IMR-90 (cell line): ENCODE measurements around the gene PEX7. TPM values are rescaled to one million over a fixed set of nuclear protein-coding genes. Genes with fewer than 3 reads are reported as not detected.

Experiments used
- ATAC-seq: fragments of 200-7000 bp; cut with Tn5 transposase; 2 replicates; pipeline ENCODE4 v1.9.1; 2020; ENCODE audit warnings: low read depth, mild to moderate bottlenecking, moderate library complexity
- BruUV-seq: library from RNA; stranded (reverse); fragments of 400-500 nt; replicated peaks from 2 replicates; lab custom pipeline; 2021; lab: Mats Ljungman, UMichigan
- CTCF ChIA-PET: fragments of 300-600 bp; formaldehyde crosslinking; extraction: SDS; loops from one replicate; lab custom pipeline; 2021; ENCODE audit warnings: antibody characterized with exemption; lab: Yijun Ruan, JAX
- POLR2A ChIA-PET: fragments of 300-600 bp; sonication (Branson Sonifier 250); formaldehyde crosslinking; loops from one replicate; lab custom pipeline; 2022; ENCODE audit warnings: antibody characterized with exemption; ENCODE audit not compliant: unreplicated experiment; lab: Charles Lee
- DNase-seq: peaks from one replicate; pipeline ENCODE4 v3.0.0; 2013
- H2AFZ ChIP-seq: replicated peaks from 2 replicates; pipeline ENCODE3; 2013; ENCODE audit warnings: low read length, mild to moderate bottlenecking; ENCODE audit not compliant: poor library complexity
- H2AK5ac ChIP-seq: 2 replicates; pipeline ENCODE4 v1.6.1; 2013; ENCODE audit warnings: low read depth, low read length, inconsistent platforms
- H2AK9ac ChIP-seq: replicated peaks from 2 replicates; pipeline ENCODE3; 2013; ENCODE audit warnings: mild to moderate bottlenecking, low read depth, low read length, moderate library complexity; ENCODE audit not compliant: poor library complexity
- H2BK120ac ChIP-seq: 2 replicates; pipeline ENCODE4 v1.6.1; 2013; ENCODE audit warnings: low read depth, low read length, inconsistent platforms
- H2BK15ac ChIP-seq: 3 replicates; pipeline ENCODE4 v1.6.1; 2013; ENCODE audit warnings: low read depth, low read length, inconsistent platforms
- H2BK20ac ChIP-seq: 2 replicates; pipeline ENCODE4 v1.6.1; 2013; ENCODE audit warnings: low read depth, mild to moderate bottlenecking, inconsistent platforms, low read length, moderate library complexity
- H2BK5ac ChIP-seq: 2 replicates; pipeline ENCODE4 v1.6.1; 2013; ENCODE audit warnings: mild to moderate bottlenecking, low read depth, low read length, inconsistent platforms; ENCODE audit not compliant: poor library complexity, severe bottlenecking
- H3K14ac ChIP-seq: replicated peaks from 2 replicates; pipeline ENCODE4 v1.6.1; 2013; ENCODE audit warnings: low read depth, low read length, inconsistent platforms
- H3K18ac ChIP-seq: 2 replicates; pipeline ENCODE4 v1.6.1; 2013; ENCODE audit warnings: low read depth, low read length, control low read depth
- H3K23ac ChIP-seq: 2 replicates; pipeline ENCODE4 v1.6.1; 2013; ENCODE audit warnings: low read depth, low read length, inconsistent platforms
- H3K27ac ChIP-seq: 2 replicates; pipeline ENCODE4 v1.5.1; 2013; ENCODE audit warnings: mild to moderate bottlenecking, control low read depth, low read length; ENCODE audit not compliant: insufficient read depth
- H3K27me3 ChIP-seq: 2 replicates; pipeline ENCODE4 v1.6.1; 2013; ENCODE audit warnings: low read length; ENCODE audit not compliant: control insufficient read depth, insufficient read depth
- H3K36me3 ChIP-seq: 2 replicates; pipeline ENCODE4 v1.6.1; 2013; ENCODE audit warnings: low read length, mixed read lengths; ENCODE audit not compliant: control insufficient read depth, insufficient read depth
- H3K4ac ChIP-seq: 2 replicates; pipeline ENCODE4 v1.6.1; 2013; ENCODE audit warnings: low read depth, low read length, inconsistent platforms
- H3K4me1 ChIP-seq: 2 replicates; pipeline ENCODE4 v1.6.1; 2013; ENCODE audit warnings: low read length, mixed read lengths; ENCODE audit not compliant: control insufficient read depth, insufficient read depth
- H3K4me2 ChIP-seq: 2 replicates; pipeline ENCODE4 v1.6.1; 2013; ENCODE audit warnings: low read depth, mild to moderate bottlenecking, control low read depth, low read length, moderate library complexity
- H3K4me3 ChIP-seq: 2 replicates; pipeline ENCODE4 v1.5.1; 2013; ENCODE audit warnings: low read depth, mild to moderate bottlenecking, control low read depth, low read length, moderate library complexity; ENCODE audit not compliant: insufficient read depth
- H3K56ac ChIP-seq: 2 replicates; pipeline ENCODE4 v1.6.1; 2013; ENCODE audit warnings: low read length, inconsistent platforms; ENCODE audit not compliant: insufficient read depth; ENCODE audit errors: extremely low read depth
- H3K79me1 ChIP-seq, 2 experiments: 2 replicates each; pipeline ENCODE4 v1.6.1; 2013; ENCODE audit warnings: low read length in 2 of 2, inconsistent platforms in 1 of 2, low read depth in 1 of 2
- H3K9ac ChIP-seq: 2 replicates; pipeline ENCODE4 v1.6.1; 2013; ENCODE audit warnings: low read depth, low read length, control low read depth
- H3K9me1 ChIP-seq: 2 replicates; pipeline ENCODE4 v1.6.1; 2013; ENCODE audit warnings: low read length, inconsistent platforms; ENCODE audit not compliant: insufficient read depth
- H3K9me3 ChIP-seq: 2 replicates; pipeline ENCODE4 v1.6.1; 2013; ENCODE audit warnings: low read length; ENCODE audit not compliant: control insufficient read depth, insufficient read depth
- H4K20me1 ChIP-seq: 2 replicates; pipeline ENCODE4 v1.6.1; 2013; ENCODE audit warnings: low read length, inconsistent platforms; ENCODE audit not compliant: insufficient read depth
- H4K5ac ChIP-seq: 2 replicates; pipeline ENCODE4 v1.6.1; 2013; ENCODE audit warnings: mild to moderate bottlenecking, low read depth, low read length, control low read depth
- H4K8ac ChIP-seq, 2 experiments: 2 replicates each; pipeline ENCODE4 v1.6.1; 2013; ENCODE audit warnings: low read depth in 2 of 2, low read length in 2 of 2, control low read depth in 1 of 2, inconsistent platforms in 1 of 2
- H4K91ac ChIP-seq: 2 replicates; pipeline ENCODE4 v1.6.1; 2013; ENCODE audit warnings: low read depth, low read length, inconsistent platforms; ENCODE audit not compliant: insufficient read depth
- BHLHE40 ChIP-seq: fragments of 150-350 bp; IDR thresholded peaks from 2 replicates; pipeline ENCODE4 v1.6.1; 2016; ENCODE audit warnings: mild to moderate bottlenecking, low read depth, low read length
- CEBPB ChIP-seq: IDR thresholded peaks from 2 replicates; pipeline ENCODE4 v1.6.1; 2012; ENCODE audit warnings: low read depth, low read length, improper control_type of control experiment
- CHD1 ChIP-seq: IDR thresholded peaks from 2 replicates; pipeline ENCODE4 v1.6.1; 2012; ENCODE audit warnings: low read depth, low read length, improper control_type of control experiment
- CTCF ChIP-seq: conservative IDR thresholded peaks from 2 replicates; pipeline ENCODE4 v1.5.1; 2012; ENCODE audit warnings: mild to moderate bottlenecking, low read depth, low read length, improper control_type of control experiment
- ELK1 ChIP-seq: fragments of 150-350 bp; IDR thresholded peaks from 2 replicates; pipeline ENCODE4 v1.6.1; 2016; ENCODE audit warnings: low read depth, mild to moderate bottlenecking, low read length, moderate library complexity, borderline replicate concordance
- FOS ChIP-seq: fragments of 150-350 bp; IDR thresholded peaks from 2 replicates; pipeline ENCODE4 v1.6.1; 2016; ENCODE audit warnings: low read depth, low read length
- MAFK ChIP-seq: IDR thresholded peaks from 2 replicates; pipeline ENCODE4 v1.6.1; 2012; ENCODE audit warnings: low read depth, low read length, improper control_type of control experiment
- MAZ ChIP-seq: IDR thresholded peaks from 2 replicates; pipeline ENCODE4 v1.6.1; 2012; ENCODE audit warnings: low read depth, mild to moderate bottlenecking, low read length, improper control_type of control experiment, moderate library complexity, borderline replicate concordance
- MXI1 ChIP-seq: IDR thresholded peaks from 2 replicates; pipeline ENCODE4 v1.6.1; 2012; ENCODE audit warnings: low read depth, mild to moderate bottlenecking, low read length, moderate library complexity, borderline replicate concordance
- NFE2L2 ChIP-seq: fragments of 150-350 bp; IDR thresholded peaks from 2 replicates; pipeline ENCODE4 v1.6.1; 2016; ENCODE audit warnings: low read depth, mild to moderate bottlenecking, low read length
- POLR2A ChIP-seq: IDR thresholded peaks from 2 replicates; pipeline ENCODE4 v1.6.1; 2012; ENCODE audit warnings: mild to moderate bottlenecking, low read depth, low read length
- RAD21 ChIP-seq: IDR thresholded peaks from 2 replicates; pipeline ENCODE4 v1.6.1; 2012; ENCODE audit warnings: low read length, improper control_type of control experiment
- RCOR1 ChIP-seq: IDR thresholded peaks from 2 replicates; pipeline ENCODE4 v1.6.1; 2012; ENCODE audit warnings: mild to moderate bottlenecking, low read length, improper control_type of control experiment; ENCODE audit not compliant: insufficient replicate concordance
- RFX5 ChIP-seq: IDR thresholded peaks from 2 replicates; pipeline ENCODE4 v1.8.0; 2012; ENCODE audit warnings: low read depth, mild to moderate bottlenecking, low read length, moderate library complexity
- SMC3 ChIP-seq: fragments of 150-350 bp; IDR thresholded peaks from 2 replicates; pipeline ENCODE4 v1.6.1; 2016; ENCODE audit warnings: low read depth, mild to moderate bottlenecking, antibody characterized with exemption, low read length, moderate library complexity
- WGBS, 2 experiments: methylation state at CpG; one replicate each; pipeline versions ENCODE4 v1.1.5 to v1.1.7; 2013; ENCODE audit warnings: missing lambda C conversion rate in 2 of 2; ENCODE audit not compliant: insufficient read length in 1 of 2; ENCODE audit errors: extremely low coverage in 2 of 2; 5-methylcytosine and 5-hydroxymethylcytosine counted together
- dilution Hi-C: fragments of 300-500 bp; cut with HindIII; formaldehyde crosslinking; loops from one replicate; pipeline ENCODE4 v1.14.3; 2018; ENCODE audit warnings: low sequenced_read_pairs; ENCODE audit not compliant: unreplicated experiment
- in situ Hi-C: fragments of 300-500 bp; cut with MboI; formaldehyde crosslinking; loops from 3 replicates; pipeline ENCODE4 v1.14.3; 2019; ENCODE audit warnings: low sequenced_read_pairs, inconsistent platforms, mixed read lengths
- intact Hi-C: fragments of 100-400 bp; cut with micrococcal nuclease; formaldehyde crosslinking; loops from 2 replicates; pipeline ENCODE4 v1.10.0; 2022
- polyA plus RNA-seq, 3 experiments: library from polyadenylated mRNA; depleted of rRNA; stranded (reverse); fragments of >200 nt; gene quantifications; 2 replicates each; pipeline ENCODE4 v1.2.3, GENCODE V29; 2012; ENCODE audit warnings: low replicate concordance in 1 of 3
- total RNA-seq: library from RNA; depleted of rRNA; stranded (reverse); fragments of >200 nt; gene quantifications from 2 replicates; pipeline ENCODE4 v1.2.3, GENCODE V29; 2012
- TF ChIP-seq, protein P1 (sequence below): fragments of 150-350 bp; IDR thresholded peaks from 2 replicates; pipeline ENCODE4 v1.6.1; 2017; ENCODE audit warnings: mild to moderate bottlenecking, antibody characterized with exemption, low read length, low read depth

PEX7 gene
- total and polyA plus RNA-seq, 2 of the 4 experiments (the other 2 are of a cell fraction): 5.4 to 7.0 TPM

- H3K27me3 ChIP-seq: no peaks in the 10 kb centered on the region
- H3K9me3 ChIP-seq: no peaks in the 10 kb centered on the region
- peak overlapping the region; percentile 34; the same call in 1 of the 2 replicates for H3K4ac ChIP-seq
- H4K91ac ChIP-seq: no peak overlapping the region
- no peak overlapping the region for H3K9ac ChIP-seq
- H3K79me1 ChIP-seq: peaks cover 0 to 14% of the 10 kb centered on the region in 2 experiments; a peak in 1 of 4 replicates
- no peaks in the 10 kb centered on the region for H3K9me1 ChIP-seq
- H3K4me3 ChIP-seq: no peak overlapping the region
- no peaks in the 10 kb centered on the region for H3K36me3 ChIP-seq
- no peak overlapping the region for H3K23ac ChIP-seq
- in situ Hi-C loops: loop anchor here (25.0 kb wide), 1 partner anchor 508 kb away; the partner anchor contains the start of gene BCLAF1
- no peak overlapping the region for H4K5ac ChIP-seq
- 0 out of 2 replicates have a peak overlapping the region, but pooled peaks have one; percentile 46 for H2BK20ac ChIP-seq
- no peak overlapping the region for H2BK120ac ChIP-seq
- no peak overlapping the region for H3K4me2 ChIP-seq
- no peak overlapping the region for H2AK9ac ChIP-seq
- no peak overlapping the region for H2BK15ac ChIP-seq
- DNase-seq (no peak), ATAC-seq (no peak)
- no peak overlapping the region for H2AK5ac ChIP-seq
- peaks cover 2% of the 10 kb centered on the region; the same call in 1 of the 2 replicates for H3K4me1 ChIP-seq
- no peak overlapping the region for H3K56ac ChIP-seq
- no TSS peak for BruUV-seq
- ChIA-PET POLR2A (no interaction called here), CTCF (interaction anchor here (1.1 to 1.9 kb wide), 2 partner anchors 151 to 212 kb away, joined by 5 to 7 read pairs; no protein-coding TSS in a partner anchor)
- H2BK5ac ChIP-seq: peak overlapping the region; percentile 76
- dilution Hi-C loops: no loop called here
- no peak overlapping the region for H3K18ac ChIP-seq
- 80% methylated on average over 1 of the region's 2 CpGs; no CpG with 5 or more reads in 1 of the 2 experiments for WGBS, 2 experiments
- intact Hi-C loops: loop anchor here (10.0 kb wide), 1 partner anchor 451 kb away; no protein-coding TSS in a partner anchor
- H3K27ac ChIP-seq: no peak overlapping the region
- no peak overlapping the region for H4K8ac ChIP-seq
- no peak for TF ChIP-seq SMC3
- TF ChIP-seq RFX5: no peak
- TF ChIP-seq MAFK: no peak
- no peak for TF ChIP-seq MAZ
- TF ChIP-seq RAD21: no peak
- TF ChIP-seq CTCF: no peak
- no peak for TF ChIP-seq RCOR1
- TF ChIP-seq, protein P1, sequence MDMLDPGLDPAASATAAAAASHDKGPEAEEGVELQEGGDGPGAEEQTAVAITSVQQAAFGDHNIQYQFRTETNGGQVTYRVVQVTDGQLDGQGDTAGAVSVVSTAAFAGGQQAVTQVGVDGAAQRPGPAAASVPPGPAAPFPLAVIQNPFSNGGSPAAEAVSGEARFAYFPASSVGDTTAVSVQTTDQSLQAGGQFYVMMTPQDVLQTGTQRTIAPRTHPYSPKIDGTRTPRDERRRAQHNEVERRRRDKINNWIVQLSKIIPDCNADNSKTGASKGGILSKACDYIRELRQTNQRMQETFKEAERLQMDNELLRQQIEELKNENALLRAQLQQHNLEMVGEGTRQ: no peak
- TF ChIP-seq CEBPB: no peak
- TF ChIP-seq CHD1: no peak
- no peak for TF ChIP-seq POLR2A
- TF ChIP-seq ELK1: no peak
- no peak for TF ChIP-seq NFE2L2
- no peak for TF ChIP-seq MXI1
- no peak for TF ChIP-seq FOS
- no peak for TF ChIP-seq BHLHE40
- H2AFZ ChIP-seq: no peak overlapping the region
- no peaks in the 10 kb centered on the region for H4K20me1 ChIP-seq
- H3K14ac ChIP-seq: no peak overlapping the region
These were observed 27.0 kb upstream of the PEX7 start for GRCh38 chr6:136795386-136795785.
